GM21360 (cell line): Measurements from ENCODE around the gene CTNS.
"Not testable (repeated sequence)": the region's sequence is repeated elsewhere in the genome, so short reads cannot be mapped to it uniquely, and the experiment has no call there.

ENCODE experiments used
- ATAC-seq: cut with Tn5 transposase; IDR thresholded peaks from one replicate; pipeline ENCODE4 v1.9.1; 2021; ENCODE audit warnings: mild to moderate bottlenecking, moderate library complexity; ENCODE audit not compliant: unreplicated experiment

The CTNS gene

DNA sequence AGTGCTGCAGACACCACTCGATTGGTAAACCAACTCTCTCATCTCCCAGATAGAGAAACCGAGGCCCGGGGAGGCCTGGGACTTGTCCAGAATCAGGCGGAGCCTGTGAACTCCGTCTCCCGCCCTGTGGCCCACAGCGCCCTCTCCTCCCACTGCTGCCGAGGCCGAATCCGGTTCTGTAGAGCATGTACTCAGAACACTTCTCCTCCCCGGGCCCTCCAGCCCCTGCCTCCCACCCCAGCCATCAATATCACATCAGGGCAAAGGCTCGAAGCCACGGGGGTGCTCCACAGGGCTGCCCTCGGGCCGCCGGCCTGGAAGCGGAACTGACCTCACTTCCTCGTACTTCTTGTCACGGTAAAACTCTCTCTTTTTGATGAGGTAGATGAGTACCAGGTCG lies 45.0 kb downstream of the CTNS start:
- no peak for ATAC-seq

DNA sequence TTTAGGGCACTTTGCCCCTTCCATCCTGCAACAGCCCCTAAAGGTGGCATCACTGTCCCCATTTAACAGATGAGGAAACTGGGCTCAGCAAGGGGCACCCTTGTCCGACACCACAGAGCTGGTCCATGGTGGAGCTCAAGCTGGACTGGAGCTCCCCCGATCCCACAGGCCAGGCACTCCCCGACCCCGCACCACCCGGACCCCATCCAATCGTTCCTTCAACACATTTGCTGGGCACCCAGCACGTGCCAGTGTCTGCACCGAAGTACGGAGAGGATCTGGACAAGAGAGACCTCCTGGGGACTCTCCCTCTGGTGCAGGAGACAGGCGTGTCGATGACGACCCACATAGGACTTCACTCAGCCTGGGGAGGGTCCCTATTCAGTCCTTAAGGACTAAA lies 45.5 kb downstream of the CTNS start:
- no peak for ATAC-seq

DNA sequence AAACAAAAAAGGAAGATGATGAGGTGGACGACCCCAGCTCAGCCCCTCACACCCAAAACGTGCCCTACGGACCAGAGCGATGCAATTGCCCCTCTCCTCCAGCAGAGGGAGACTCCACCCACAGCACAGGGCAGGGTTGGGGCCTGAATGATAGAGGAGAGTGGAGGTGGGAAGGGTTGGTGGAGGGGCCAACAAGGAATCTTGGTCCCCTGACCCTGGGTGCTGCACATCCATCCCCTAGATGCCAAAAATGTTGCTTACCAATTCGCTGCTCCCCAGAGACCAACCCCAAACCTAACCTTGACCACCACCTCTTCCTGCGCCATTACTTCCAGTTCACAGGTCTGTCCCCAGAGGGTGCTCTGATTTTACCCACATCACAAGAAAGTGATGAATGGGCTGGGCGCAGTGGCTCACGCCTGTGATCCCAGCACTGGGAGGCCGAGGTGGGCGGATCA lies 46.5 kb downstream of the CTNS start:
- no peak for ATAC-seq

- ATAC-seq = no peak
These were observed 48.6 kb downstream of the CTNS start for GRCh38 chr17:3685174-3685573.

GRCh38 chr17:3688027-3688553 lies 51.5 kb downstream of the CTNS start:
- ATAC-seq = no peak

DNA sequence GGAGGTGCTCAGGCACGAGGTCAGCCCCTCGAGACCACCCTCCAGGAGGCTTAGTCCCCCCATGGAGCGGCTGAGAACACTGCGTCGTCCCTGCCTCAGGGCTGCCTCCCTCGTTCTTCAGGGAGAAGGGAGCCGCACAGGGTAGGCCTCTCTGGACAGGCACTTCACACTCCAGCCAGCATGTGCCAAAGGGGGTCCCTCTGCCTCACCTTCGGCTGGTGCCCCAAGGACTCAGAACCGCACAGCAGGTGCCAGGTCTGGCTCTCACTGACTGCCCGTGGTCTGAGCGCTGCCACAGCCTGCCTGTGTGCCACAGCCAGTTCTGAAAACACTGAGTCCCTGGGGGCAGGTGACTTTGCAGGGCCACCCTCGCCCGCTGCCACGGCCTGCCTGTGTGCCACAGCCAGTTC lies 52.3 kb downstream of the CTNS start:
- ATAC-seq = no peak

DNA sequence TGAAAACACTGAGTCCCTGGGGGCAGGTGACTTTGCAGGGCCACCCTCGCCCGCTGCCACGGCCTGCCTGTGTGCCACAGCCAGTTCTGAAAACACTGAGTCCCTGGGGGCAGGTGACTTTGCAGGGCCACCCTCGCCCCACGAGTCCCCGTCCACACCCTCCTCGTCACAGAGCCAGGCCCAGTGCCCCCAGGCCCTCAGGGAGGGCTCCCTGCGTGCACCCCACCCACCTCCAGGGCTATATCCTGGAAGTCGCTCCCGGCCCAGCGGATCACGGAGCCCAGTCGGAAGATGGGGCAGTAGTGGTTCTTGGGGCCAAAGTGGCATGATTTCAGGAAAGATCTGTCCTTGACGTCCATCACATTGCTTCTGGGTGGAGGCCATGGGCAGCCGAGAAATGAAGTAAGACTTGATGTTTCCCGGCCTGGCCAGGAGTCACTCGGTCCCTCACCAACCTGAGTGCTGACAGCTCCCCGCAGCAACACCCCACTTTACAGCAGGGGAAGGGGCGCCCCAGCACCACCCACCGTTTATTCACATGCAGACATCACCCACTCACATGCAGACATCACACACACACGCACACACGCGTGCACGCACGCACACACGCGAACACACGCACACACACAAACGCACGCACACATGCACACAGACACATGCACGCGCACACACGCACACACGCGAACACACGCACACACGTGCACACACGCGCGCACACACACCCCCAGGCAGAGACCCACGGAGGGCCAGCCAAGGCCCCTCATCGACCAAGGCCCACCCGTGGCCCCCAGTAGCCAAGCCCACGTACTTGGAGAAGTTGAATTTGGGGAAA lies 52.9 kb downstream of the CTNS start:
- ATAC-seq = no peak

- ATAC-seq = no peak
These were observed 53.6 kb downstream of the CTNS start for GRCh38 chr17:3690094-3690715.

- no peak for ATAC-seq
These were observed 55.1 kb downstream of the CTNS start for GRCh38 chr17:3691617-3692067.

DNA sequence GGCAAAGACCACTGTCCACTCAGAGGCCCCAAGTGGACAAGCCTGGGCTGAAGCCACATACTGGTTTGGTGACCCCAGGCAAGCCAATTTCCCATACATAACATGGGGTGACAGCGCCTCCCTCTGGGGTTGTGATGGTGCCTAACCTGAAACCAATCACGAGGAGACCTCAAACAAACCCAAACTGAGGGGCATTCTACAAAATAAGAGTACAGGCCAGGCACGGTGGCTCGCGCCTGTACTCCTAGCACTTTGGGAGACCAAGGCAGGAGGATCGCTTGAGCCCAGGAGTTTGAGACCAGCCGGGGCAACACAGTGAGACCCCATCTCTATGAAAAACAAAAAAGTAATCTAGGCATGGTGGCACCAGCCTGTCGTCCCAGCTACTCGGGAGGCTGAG lies 55.8 kb downstream of the CTNS start:
- no peak for ATAC-seq

- ATAC-seq = no peak
These were observed 56.6 kb downstream of the CTNS start for GRCh38 chr17:3693141-3693540.

DNA sequence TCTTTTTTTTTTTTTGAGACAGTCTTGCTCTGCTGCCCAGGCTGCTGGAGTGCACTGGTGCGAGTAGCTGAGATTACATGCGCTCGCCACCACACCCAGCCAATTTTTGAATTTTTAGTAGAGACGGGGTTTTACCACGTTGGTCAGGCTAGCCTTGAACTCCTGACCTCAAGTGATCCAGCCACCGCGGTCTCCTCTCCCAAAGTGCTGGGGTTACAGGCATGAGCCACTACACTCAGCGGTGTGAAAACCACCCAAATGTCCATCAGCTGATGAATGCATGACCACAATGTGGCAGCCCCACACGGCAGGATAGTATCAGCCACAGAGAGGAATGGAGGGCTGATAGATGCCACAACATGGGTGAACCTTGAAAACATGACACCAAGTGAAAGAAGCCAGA lies 57.3 kb downstream of the CTNS start:
- ATAC-seq = peak; percentile 37

DNA sequence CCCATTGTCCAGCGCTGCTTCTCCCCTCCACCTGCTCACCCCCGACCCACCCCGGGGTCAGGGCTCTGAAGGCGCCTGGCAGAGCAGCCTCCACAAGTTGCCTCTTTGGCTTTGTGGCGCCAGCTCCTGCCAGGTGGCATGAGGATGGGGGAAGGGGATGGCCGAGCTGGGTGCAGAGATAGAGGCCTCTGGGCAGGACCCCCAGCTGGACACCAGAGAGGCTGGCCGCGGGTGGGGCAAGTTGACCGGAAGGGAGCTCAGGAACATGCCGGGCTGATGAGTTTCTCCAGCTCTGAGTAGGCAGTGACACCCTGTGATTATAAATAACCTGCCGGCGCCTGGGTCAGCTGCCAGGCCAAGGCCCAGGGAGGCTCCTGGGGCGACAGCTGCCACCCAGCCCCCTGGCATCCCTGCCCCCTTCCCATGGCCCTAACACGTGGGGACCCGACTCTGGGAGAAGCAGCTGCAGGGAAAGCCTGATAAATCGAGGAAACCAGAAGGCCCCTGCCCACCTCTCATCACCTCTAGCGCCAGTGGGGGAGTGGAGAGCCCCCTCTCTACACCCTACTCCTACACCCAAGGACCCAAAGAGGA lies 58.7 kb downstream of the CTNS start:
- ATAC-seq = no peak

DNA sequence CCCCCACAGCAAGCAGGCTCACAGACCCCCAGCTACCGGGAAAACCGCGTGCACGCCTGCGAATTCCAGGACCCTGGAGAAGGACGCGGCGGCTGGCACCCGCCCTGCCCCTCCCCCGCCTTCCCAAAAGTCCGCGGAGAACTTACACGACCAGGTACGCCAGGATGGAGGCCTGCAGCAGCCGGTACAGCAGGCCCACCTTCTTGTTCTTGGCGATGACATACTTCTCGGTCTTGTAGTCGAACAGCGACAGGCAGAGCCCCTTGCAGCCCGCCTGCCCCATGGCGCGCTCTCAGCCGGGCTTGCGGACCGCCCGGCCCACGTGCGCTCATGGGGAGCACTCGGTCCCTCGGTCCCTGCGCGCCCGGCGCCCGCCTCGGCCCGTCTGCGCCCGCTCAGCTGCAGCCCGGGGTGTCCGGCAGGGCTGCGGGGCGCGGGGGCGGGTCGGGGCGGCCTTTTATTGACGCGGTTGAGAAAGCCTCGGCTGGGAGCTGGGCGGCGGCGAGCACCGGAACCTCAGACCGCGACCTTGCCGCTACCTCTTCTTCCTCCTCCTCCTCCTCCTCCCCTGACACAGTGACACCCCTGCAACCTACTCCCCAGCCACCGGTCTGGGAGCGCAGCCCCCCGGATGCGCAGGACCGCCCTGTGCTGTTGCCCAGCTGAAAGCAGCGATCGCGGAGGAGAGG lies 59.3 kb downstream of the CTNS start, which contains the start of gene P2RX5:
P2RX5 (minus strand) TSS at position 433 of the 689 bp plus-strand sequence; CDS start at position 283, 150 bp downstream.
- no peak for ATAC-seq

- no peak for ATAC-seq
These were observed 60.5 kb downstream of the CTNS start for GRCh38 chr17:3697103-3697476.

DNA sequence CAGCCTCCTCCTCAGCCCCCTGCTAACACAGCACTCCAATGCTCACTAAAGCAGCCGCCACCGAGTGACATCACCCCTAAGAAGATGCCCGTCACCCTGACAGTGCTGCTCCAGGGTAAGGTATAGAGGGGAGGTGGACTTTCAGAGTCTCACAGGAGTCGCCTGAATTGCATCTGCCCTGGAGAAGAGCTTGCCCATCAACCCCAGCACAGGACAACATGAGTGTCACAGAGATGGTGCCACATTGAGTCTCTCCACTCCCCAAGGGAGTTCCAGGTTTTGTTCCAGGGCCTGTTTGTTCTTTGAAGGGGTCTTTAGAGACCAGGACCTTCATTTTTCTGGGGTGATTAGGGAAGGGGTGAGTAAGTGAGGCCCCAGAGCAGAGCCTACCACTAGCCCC lies 61.6 kb downstream of the CTNS start:
- no peak for ATAC-seq

- ATAC-seq = no peak
These were observed 63.4 kb downstream of the CTNS start for GRCh38 chr17:3699951-3700350.

DNA sequence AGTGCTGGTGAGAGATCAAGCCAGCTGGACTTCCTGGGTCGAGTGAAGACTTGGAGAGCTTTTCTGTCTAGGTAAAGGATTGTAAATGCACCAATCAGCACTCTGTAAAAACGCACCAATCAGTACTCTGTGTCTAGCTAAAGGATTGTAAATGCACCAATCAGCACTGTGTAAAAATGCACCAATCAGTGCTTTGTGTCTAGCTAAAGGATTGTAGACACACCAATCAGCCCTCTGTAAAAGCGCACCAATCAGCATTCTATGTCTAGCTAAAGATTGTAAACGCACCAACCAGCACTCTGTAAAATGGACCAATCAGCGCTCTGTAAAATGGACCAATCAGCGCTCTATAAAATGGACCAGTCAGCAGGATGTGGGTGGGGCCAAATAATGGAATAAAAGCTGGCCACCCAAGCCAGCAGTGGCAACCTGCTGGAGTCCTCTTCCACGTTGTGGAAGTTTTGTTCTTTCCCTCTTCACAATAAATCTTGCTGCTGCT lies 65.5 kb downstream of the CTNS start:
- ATAC-seq = not testable (repeated sequence)

- no peak for ATAC-seq
These were observed 68.6 kb downstream of the CTNS start for GRCh38 chr17:3704931-3705717.

GRCh38 chr17:3705718-3705984 lies 69.1 kb downstream of the CTNS start:
- not testable (repeated sequence) for ATAC-seq
